HepG2 (cell line): ENCODE results near the gene NUAK1. TPM values are rescaled to one million over a fixed set of nuclear protein-coding genes. Genes with fewer than 3 reads are reported as not detected.

Experiments
- ATAC-seq: fragments of 200-7000 bp; cut with Tn5 transposase; 3 replicates; pipeline ENCODE4 v1.9.1; 2020; ENCODE audit warnings: mild to moderate bottlenecking, moderate library complexity
- BruUV-seq: library from RNA; stranded (reverse); fragments of 400-500 nt; replicated peaks from 2 replicates; lab custom pipeline; 2021; lab: Mats Ljungman, UMichigan
- CTCF ChIA-PET: fragments of 300-600 bp; formaldehyde crosslinking; extraction: SDS; loops from one replicate; lab custom pipeline; 2021; ENCODE audit warnings: low total read pairs, inconsistent platforms, low intra/inter-chr PET ratio; lab: Yijun Ruan, JAX
- POLR2A ChIA-PET: fragments of 350-600 bp; sonication (Branson Sonifier 250); formaldehyde crosslinking; loops from one replicate; lab custom pipeline; 2020; ENCODE audit warnings: antibody characterized with exemption, inconsistent platforms; lab: Yijun Ruan, JAX
- DNase-seq: peaks from one replicate; pipeline ENCODE4 v3.0.0-alpha.2; 2015; ENCODE audit warnings: low spot score
- FAIRE-seq: peaks from 3 replicates; lab custom pipeline; 2011; peaks lifted over from hg19 to GRCh38; lab: Jason Lieb, UNC
- H2AFZ ChIP-seq: one replicate; pipeline ENCODE4 v1.6.1; 2011; ENCODE audit warnings: low read length, inconsistent platforms
- H3K27ac ChIP-seq: fragments of 300-600 bp; 3 replicates; pipeline ENCODE4 v1.8.0; 2011; ENCODE audit warnings: mixed run types, mild to moderate bottlenecking, mixed read lengths, low read length, inconsistent platforms; ENCODE audit not compliant: insufficient read depth; ENCODE audit errors: extremely low read length
- H3K27me3 ChIP-seq, 2 experiments: fragments of 200-600 bp in 1 of 2; 2 replicates in 1 of 2; 3 replicates in 1 of 2; pipeline versions ENCODE4 v1.6.0 to v1.8.0; 2011; ENCODE audit warnings: low read length in 2 of 2, mild to moderate bottlenecking in 2 of 2, moderate library complexity in 2 of 2, inconsistent platforms in 1 of 2; ENCODE audit not compliant: insufficient read depth in 2 of 2, control insufficient read depth in 1 of 2
- H3K36me3 ChIP-seq, 2 experiments: fragments of 200-600 bp in 1 of 2; replicated peaks in 1 of 2; 2 replicates in 1 of 2; 3 replicates in 1 of 2; pipeline versions ENCODE4 v1.5.1 to v1.8.0; 2011; ENCODE audit warnings: low read length in 2 of 2, inconsistent platforms in 1 of 2; ENCODE audit not compliant: insufficient read depth in 2 of 2, control insufficient read depth in 1 of 2
- H3K4me1 ChIP-seq: 2 replicates; pipeline ENCODE4 v1.5.1; 2012; ENCODE audit warnings: low read length, inconsistent platforms; ENCODE audit not compliant: insufficient read depth
- H3K4me2 ChIP-seq: 2 replicates; pipeline ENCODE4 v1.6.0; 2011; ENCODE audit warnings: low read depth, low read length, inconsistent platforms
- H3K4me3 ChIP-seq, 3 experiments: fragments of 200-600 bp in 1 of 3; sonication (generic), shearing (Covaris generic) in 1 of 3; replicated peaks in 1 of 3; 2 replicates each; pipeline ENCODE4 v1.5.1; 2011 to 2016; ENCODE audit warnings: low read length in 3 of 3, inconsistent platforms in 2 of 3, low read depth in 2 of 3, mild to moderate bottlenecking in 2 of 3, control low read depth in 1 of 3, mixed read lengths in 1 of 3; ENCODE audit not compliant: insufficient read depth in 1 of 3
- H3K79me2 ChIP-seq: one replicate; pipeline ENCODE4 v1.6.1; 2011; ENCODE audit warnings: low read length, inconsistent platforms; ENCODE audit not compliant: insufficient read depth
- H3K9ac ChIP-seq: 2 replicates; pipeline ENCODE4 v1.6.0; 2011; ENCODE audit warnings: mild to moderate bottlenecking, low read depth, low read length, inconsistent platforms; ENCODE audit not compliant: insufficient read depth
- H3K9me3 ChIP-seq: 2 replicates; pipeline ENCODE4 v1.5.1; 2012; ENCODE audit warnings: mild to moderate bottlenecking, low read length
- H4K20me1 ChIP-seq: 2 replicates; pipeline ENCODE4 v1.6.0; 2011; ENCODE audit warnings: inconsistent platforms, mild to moderate bottlenecking, low read length, moderate library complexity; ENCODE audit not compliant: insufficient read depth
- HNRNPUL1 ChIP-seq: fragments of 200-400 bp; formaldehyde crosslinking; IDR thresholded peaks from 2 replicates; pipeline ENCODE4 v1.6.1; 2017; ENCODE audit warnings: low read depth, mild to moderate bottlenecking, low read length, moderate library complexity
- MED13 ChIP-seq: sonication (generic); formaldehyde crosslinking; IDR thresholded peaks from 2 replicates; pipeline ENCODE4 v1.5.0; 2020; ENCODE audit warnings: missing genetic modification reagents
- NPAS2 ChIP-seq: sonication (generic); formaldehyde crosslinking; IDR thresholded peaks from 2 replicates; pipeline ENCODE4 v1.8.0; 2022; ENCODE audit warnings: mild to moderate bottlenecking, missing genetic modification reagents, borderline replicate concordance
- POGK ChIP-seq: sonication (generic); formaldehyde crosslinking; conservative IDR thresholded peaks from 2 replicates; pipeline ENCODE4 v1.8.0; 2022; ENCODE audit warnings: mild to moderate bottlenecking, moderate library complexity, missing genetic modification reagents
- SCMH1 ChIP-seq: sonication (generic); formaldehyde crosslinking; IDR thresholded peaks from 2 replicates; pipeline ENCODE4 v1.9.0; 2021; ENCODE audit warnings: missing genetic modification reagents, mild to moderate bottlenecking, borderline replicate concordance
- SIX4 ChIP-seq: sonication (generic); formaldehyde crosslinking; IDR thresholded peaks from 2 replicates; pipeline ENCODE4 v1.4.0; 2020; ENCODE audit warnings: missing genetic modification reagents
- SOX13 ChIP-seq, 3 experiments: fragments of 450-650 bp in 1 of 3; sonication (generic) in 1 of 3; formaldehyde crosslinking in 1 of 3; IDR thresholded peaks in 2 of 3; conservative IDR thresholded peaks in 1 of 3; 2 replicates each; pipeline versions ENCODE4 v1.5.0 to v1.6.1; 2016 to 2020; ENCODE audit warnings: antibody characterized with exemption in 1 of 3, mild to moderate bottlenecking in 1 of 3, missing compliant biosample characterization in 1 of 3, missing genetic modification reagents in 1 of 3, moderate library complexity in 1 of 3
- STAG1 ChIP-seq: sonication (generic); formaldehyde crosslinking; IDR thresholded peaks from 2 replicates; pipeline ENCODE4 v1.4.0; 2020; ENCODE audit warnings: missing genetic modification reagents
- TBX3 ChIP-seq: fragments of 450-650 bp; IDR thresholded peaks from 2 replicates; pipeline ENCODE4 v1.6.1; 2017; ENCODE audit warnings: antibody characterized with exemption, mild to moderate bottlenecking, inconsistent platforms, borderline replicate concordance
- ZBTB26 ChIP-seq: IDR thresholded peaks from 2 replicates; pipeline ENCODE4 v1.6.1; 2016; ENCODE audit warnings: missing compliant biosample characterization, missing genetic modification reagents, borderline replicate concordance
- ZFP36L2 ChIP-seq: sonication (generic); formaldehyde crosslinking; IDR thresholded peaks from 2 replicates; pipeline ENCODE4 v1.4.0; 2020; ENCODE audit warnings: missing genetic modification reagents
- ZFP90 ChIP-seq: sonication (generic); formaldehyde crosslinking; IDR thresholded peaks from 2 replicates; pipeline ENCODE4 v1.8.0; 2022; ENCODE audit warnings: missing genetic modification reagents, mild to moderate bottlenecking, inconsistent platforms, borderline replicate concordance
- ZMAT3 ChIP-seq: sonication (generic); formaldehyde crosslinking; conservative IDR thresholded peaks from 2 replicates; pipeline ENCODE4 v1.7.0; 2021; ENCODE audit warnings: missing genetic modification reagents
- ZNF138 ChIP-seq: sonication (generic); formaldehyde crosslinking; IDR thresholded peaks from 2 replicates; pipeline ENCODE4 v1.5.0; 2020; ENCODE audit warnings: mild to moderate bottlenecking, low read depth, missing genetic modification reagents
- ZNF382 ChIP-seq: sonication (generic); formaldehyde crosslinking; IDR thresholded peaks from 2 replicates; pipeline ENCODE4 v1.5.0; 2020; ENCODE audit warnings: missing genetic modification reagents, mild to moderate bottlenecking, borderline replicate concordance
- ZNF572 ChIP-seq: sonication (generic); formaldehyde crosslinking; IDR thresholded peaks from 2 replicates; pipeline ENCODE4 v1.5.1; 2020; ENCODE audit warnings: mild to moderate bottlenecking, missing genetic modification reagents
- ZNF766 ChIP-seq: sonication (generic); formaldehyde crosslinking; IDR thresholded peaks from 2 replicates; pipeline ENCODE4 v1.5.0; 2020; ENCODE audit warnings: missing genetic modification reagents, borderline replicate concordance
- ZNF780A ChIP-seq: sonication (generic); formaldehyde crosslinking; IDR thresholded peaks from 2 replicates; pipeline ENCODE4 v1.8.0; 2022; ENCODE audit warnings: mild to moderate bottlenecking, missing genetic modification reagents, moderate library complexity
- ZNF781 ChIP-seq: sonication (generic); formaldehyde crosslinking; IDR thresholded peaks from 2 replicates; pipeline ENCODE4 v1.5.1; 2020; ENCODE audit warnings: borderline replicate concordance, mild to moderate bottlenecking, missing genetic modification reagents; ENCODE audit errors: not compliant biosample characterization
- WGBS: methylation state at CpG from one replicate; pipeline ENCODE4 v1.1.6; 2017; ENCODE audit warnings: low lambda C conversion rate; 5-methylcytosine and 5-hydroxymethylcytosine counted together
- in situ Hi-C: cut with HindIII; loops from 2 replicates; pipeline ENCODE4 v1.10.0; 2017; ENCODE audit warnings: low pct_unique_long_range_greater_than_20kb; ENCODE audit not compliant: extremely low pct_ligation_motif_present
- intact Hi-C: fragments of 100-400 bp; cut with micrococcal nuclease; formaldehyde crosslinking; loops from one replicate; pipeline ENCODE4 v1.10.0; 2022; ENCODE audit not compliant: unreplicated experiment
- polyA plus RNA-seq, 8 experiments: library from polyadenylated mRNA; depleted of rRNA in 3 of 8; stranded (reverse) in 7 of 8; unstranded in 1 of 8; fragments of >200 nt; fragmentation: Illumina TruSeq in 4 of 8; extraction: Trizol in 4 of 8; gene quantifications; 2 replicates each; pipeline versions ENCODE4 v1.2.1 to v1.2.3, GENCODE V29; 2011 to 2016; ENCODE audit warnings: low read depth in 4 of 8, missing spikeins in 1 of 8, mixed read lengths in 1 of 8; ENCODE audit not compliant: insufficient read depth in 1 of 8
- total RNA-seq, 5 experiments: library from RNA; depleted of rRNA; stranded (reverse); fragments of >200 nt; fragmentation: Illumina TruSeq; extraction: Trizol; gene quantifications; 2 replicates each; pipeline ENCODE4 v1.2.3, GENCODE V29; 2016; ENCODE audit warnings: low read depth in 1 of 5

The NUAK1 gene
- total and polyA plus RNA-seq, 2 of the 13 experiments (the other 11 are each of a cell fraction or from before 2014, with no cell fraction given), result 1.7 to 1.9 TPM

GRCh38 chr12:106029532-106029931 is 109.2 kb downstream of the NUAK1 start:
- ChIA-PET CTCF (no interaction called here), POLR2A (no interaction called here)
- intact Hi-C loops (no loop called here), in situ Hi-C loops (no loop called here)
- 6% methylated on average over 1 of the region's 1 CpG for WGBS
- ATAC-seq, result no peak
- Histone ChIP-seq H4K20me1 (no peaks in the 10 kb centered on the region), H3K27ac (no peak overlapping the region), H3K9me3 (no peaks in the 10 kb centered on the region), H3K4me2 (no peak overlapping the region), H3K36me3 (no peaks in the 10 kb centered on the region), H3K9ac (no peak overlapping the region), H3K27me3 (no peaks in the 10 kb centered on the region), H3K4me3 (no peak overlapping the region), H3K4me1 (peaks cover 13% of the 10 kb centered on the region; the same call in 1 of the 2 replicates), H3K79me2 (no peaks in the 10 kb centered on the region), H2AFZ (no peak overlapping the region)
- BruUV-seq, result no TSS peak
- FAIRE-seq, result no peak
- DNase-seq, result no peak
- TF ChIP-seq HNRNPUL1 (no peak), TBX3 (no peak), ZNF138 (CRISPR knock-in tag) (no peak), ZFP36L2 (CRISPR knock-in tag) (no peak), MED13 (CRISPR knock-in tag) (no peak), ZNF780A (CRISPR knock-in tag) (no peak), SIX4 (CRISPR knock-in tag) (no peak), ZNF382 (CRISPR knock-in tag) (no peak), ZNF781 (CRISPR knock-in tag) (no peak), ZFP90 (CRISPR knock-in tag) (no peak), SOX13 (IDR thresholded peaks at IDR 0.05) (no peak), SOX13 (CRISPR knock-in tag; conservative IDR thresholded peaks at IDR 0.05 in 1 of 2, IDR thresholded peaks at IDR 0.05 in 1 of 2) (no peak), ZMAT3 (CRISPR knock-in tag) (no peak), STAG1 (no peak), POGK (CRISPR knock-in tag) (no peak), SCMH1 (no peak), ZNF766 (CRISPR knock-in tag) (no peak), NPAS2 (no peak), ZBTB26 (CRISPR knock-in tag) (no peak), ZNF572 (no peak)
